SHP77 (cell line): ENCODE data around the gene ACTR2.

Experiments used
- DNase-seq, 2 experiments: peaks; one replicate each; lab custom pipeline; 2025; lab: John Stamatoyannopoulos, UW

Gene ACTR2

DNA sequence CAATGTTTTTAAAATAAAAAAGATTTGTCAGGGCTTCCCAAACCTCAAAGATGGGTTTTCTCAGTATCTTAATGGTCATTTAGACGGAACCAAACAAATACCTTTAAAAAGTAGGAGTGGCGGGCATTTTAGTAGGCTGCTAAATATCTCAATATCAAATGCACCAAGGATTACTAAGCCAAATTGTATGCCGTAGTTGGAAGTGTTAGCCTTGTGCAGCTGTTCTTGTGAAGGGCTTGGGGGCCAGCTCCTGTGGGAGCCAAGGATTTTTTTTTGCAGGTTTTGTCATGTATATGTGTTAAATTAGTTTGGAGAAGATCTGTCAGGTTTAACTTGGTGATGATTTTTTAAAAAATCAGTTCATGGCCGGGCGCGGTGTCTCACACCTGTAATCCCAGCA lies 52.1 kb downstream of the ACTR2 start:
- DNase-seq, result no peak

DNA sequence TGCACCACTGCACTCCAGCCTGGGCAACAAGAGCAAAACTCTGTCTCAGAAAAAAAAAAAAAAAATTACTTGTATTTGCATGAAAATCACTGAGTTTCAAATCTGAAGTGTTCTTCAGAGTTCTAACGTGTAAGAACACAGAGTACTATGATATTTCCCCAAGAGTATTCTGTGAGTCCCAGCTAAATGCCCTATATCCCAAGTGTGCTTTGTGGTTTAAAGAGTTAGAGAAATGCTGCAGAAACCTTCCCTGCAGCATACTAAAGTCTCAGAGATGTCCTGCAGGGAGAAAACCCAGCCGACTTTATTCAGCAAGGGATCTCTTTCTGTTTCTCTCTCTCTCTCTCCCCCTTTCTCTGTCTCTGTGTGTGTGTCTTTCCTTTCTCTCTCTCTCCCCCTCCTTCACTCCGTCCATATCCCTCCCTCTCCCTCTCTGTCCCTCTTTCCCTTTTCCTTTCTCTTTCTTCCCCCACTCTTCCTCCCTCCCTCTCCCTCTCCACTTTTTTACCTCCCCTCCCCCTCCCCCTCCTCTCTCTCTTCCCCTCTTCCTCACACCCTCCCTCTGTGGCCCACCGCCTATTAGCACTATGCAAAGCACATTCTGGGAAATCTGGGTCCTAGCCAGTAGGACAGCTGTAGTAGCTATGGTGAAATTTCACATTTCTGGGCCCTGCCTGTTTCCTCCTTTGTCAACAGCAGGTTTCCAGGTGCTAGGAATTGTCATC lies 54.2 kb downstream of the ACTR2 start:
- DNase-seq, result no peak

DNA sequence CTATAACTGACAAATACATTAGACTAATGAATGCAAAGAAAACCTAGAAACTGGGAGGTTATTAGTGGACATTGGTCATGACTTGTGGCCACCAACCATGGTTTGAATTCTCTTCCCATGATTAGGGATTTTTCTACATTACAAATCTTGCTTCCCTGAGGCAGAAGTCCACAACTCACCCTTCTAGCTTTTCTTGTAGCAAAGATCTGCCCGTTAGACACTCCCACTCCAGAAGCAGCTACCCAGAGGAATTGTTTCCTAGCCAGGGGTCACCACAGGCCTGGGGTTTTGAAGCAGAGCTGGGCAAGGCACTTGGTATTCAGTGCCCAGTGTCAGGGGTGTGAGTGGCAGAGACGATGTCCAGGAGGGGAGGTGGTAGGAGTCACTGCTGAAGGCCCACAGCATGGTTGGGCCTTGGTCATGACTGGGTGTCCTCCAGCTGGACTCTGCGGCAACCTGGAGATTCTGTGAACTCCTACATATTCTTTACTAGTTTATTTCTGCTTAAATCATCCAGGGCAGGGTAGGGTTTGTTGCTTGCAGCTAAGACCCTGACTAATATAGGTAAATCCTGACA lies 54.9 kb downstream of the ACTR2 start:
- no peak for DNase-seq

DNA sequence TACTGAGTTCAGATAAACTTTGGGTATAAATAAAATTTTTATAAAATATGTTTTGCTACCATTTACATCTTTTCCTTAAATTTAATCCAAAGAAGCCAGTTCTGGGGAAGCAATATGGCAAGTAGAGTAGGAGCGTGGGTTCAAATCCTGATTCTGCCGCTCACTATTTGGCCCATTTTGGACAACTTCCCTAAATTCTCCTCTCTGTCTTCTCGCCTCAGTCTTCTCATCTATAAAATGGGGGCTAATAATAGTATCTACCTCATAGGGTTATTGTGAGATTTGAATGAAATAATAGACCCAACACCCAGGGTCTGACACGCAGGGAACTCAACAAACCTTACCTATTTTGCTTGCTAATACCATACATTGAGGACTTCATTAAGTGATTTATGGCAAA lies 59.7 kb downstream of the ACTR2 start:
- DNase-seq, result no peak

DNA sequence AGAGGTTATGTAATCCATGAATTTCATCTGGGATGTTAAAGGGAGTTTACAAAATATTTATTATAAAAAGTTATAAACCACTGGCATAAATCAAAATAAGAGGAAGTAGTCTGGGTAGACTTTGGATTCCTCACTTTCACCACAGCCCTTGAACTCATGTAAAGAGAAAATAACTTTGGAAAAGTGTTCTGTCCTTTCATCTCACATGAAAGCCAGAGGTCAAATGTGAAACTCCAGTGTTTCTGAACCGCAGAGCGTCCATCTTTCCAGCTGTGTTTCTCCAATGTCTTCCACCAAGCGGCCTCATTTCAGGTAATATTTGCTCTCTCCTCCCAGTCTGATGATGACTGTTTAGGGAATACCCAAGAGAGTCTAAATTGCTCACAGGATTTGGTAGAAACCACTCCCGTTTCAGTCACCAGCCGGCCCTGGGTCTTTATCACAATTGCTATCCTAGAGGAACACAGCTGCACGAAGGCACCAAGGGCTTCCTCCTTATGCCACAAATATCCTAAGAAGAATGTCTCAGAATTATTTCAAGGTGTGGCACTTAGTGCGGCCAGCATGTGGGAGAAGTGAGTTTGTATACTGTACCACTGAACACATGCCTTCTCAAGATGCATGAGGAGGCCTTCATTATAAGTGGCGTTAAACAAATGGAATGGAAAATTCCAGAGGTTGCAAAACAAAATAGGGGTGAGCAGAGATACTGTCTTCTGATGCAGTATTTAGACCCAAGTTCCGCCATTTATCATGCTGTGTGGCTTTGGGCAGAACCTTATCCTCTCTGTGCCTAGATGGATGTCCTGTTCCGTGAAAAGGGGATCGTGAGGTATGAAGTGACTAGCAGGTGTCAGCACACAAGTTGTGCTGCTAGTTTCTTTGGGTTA lies 63.8 kb downstream of the ACTR2 start:
- no peak for DNase-seq

DNA sequence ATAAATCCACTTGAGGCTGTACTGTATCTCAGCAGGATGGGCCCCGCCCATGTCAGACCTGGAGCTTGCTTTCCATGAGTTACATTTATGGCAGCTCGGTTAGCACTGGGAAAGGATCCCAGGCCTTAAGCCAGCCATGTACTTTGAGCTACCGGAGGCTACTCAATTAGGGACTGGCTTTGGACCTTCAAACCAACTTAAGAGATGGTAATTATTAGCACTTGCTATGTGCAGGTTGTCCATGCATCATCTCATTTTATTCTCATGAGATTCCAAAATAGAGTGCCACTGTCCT lies 64.4 kb downstream of the ACTR2 start:
- DNase-seq, result no peak

DNA sequence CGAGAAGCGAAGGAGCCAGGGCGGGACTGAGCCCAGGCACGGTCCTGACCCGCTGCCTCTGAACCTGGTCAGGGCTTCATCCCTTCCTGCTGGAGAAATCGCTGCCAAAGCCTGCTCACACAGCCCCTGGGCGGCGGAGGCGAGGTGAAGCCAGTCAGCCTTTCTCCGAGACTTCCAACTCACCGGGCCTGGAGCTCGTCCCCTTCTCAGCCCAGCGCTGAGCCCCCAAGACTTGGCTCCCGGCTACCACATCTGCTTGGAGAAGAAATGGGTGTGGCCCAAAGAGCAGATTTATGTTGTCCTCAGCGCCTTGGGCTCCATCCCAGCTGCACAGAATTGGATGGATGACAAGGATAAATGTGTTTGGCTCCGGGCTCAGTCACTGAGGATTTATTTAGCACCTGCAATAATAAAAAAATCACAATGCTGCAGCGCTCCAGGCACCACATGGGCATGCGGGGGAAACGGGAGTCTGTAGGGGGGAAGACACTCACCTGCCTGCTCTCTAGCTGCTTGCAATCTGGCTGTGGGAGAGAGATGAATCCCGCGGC lies 64.9 kb downstream of the ACTR2 start:
- DNase-seq, result peak; percentile 63 to 73

DNA sequence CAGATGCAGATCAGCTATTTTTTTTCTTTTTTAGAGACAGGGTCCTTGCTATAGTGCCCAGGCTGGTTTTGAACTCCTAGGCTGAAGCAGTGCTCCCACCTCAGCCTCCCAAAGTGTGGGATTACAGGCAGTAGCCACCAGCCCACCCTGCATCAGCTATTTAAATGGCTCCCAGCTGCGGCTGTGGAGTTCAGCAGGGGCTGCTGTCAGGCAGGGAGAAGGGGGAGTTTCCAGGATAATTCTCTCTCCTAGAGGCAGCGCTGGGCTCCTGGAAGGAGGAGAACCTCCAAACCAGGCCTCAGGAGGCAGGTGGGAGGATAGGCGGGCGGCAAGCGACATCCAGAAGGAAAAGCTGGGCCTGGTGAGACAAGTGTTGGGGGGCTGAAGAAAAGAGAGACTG lies 65.7 kb downstream of the ACTR2 start:
- no peak for DNase-seq

DNA sequence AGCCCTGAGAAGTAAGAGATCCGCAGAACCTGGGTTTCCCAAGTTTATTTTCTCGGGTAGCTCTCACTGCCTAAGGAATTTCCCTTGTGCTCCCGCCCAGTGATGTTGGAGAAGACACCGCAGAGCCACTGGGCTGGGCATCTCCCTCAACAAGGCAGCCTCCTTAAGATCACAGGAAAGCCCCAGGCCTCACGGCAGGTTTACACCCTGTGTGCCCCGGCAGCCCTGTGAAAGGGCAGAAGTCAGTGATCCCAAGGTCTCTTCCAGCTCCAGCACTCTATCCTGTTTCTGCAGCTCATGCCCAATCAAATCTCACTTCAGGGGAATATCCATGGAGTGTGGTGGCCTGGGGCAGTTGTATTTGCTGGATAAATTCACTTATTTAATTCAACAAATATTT lies 66.5 kb downstream of the ACTR2 start:
- no peak for DNase-seq

DNA sequence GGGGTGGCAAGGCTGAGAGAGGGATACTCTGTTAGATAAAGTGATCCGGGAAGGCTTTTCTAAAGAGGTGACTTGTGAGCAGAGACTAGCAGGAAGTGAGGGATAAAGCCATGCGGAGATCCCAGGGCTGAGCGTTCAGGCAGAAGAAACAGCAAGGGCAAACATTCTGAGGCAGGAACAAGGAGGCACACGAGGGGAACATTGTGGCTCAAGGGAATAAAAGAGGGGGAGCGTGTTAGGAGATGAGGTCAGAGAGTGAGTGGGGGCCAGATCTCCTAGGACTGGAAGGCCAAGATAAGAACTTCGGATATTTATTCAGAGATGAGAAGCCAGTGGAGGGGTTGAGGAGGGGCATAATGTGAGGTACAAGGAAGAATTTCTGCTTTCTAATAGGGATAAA lies 67.1 kb downstream of the ACTR2 start:
- DNase-seq, result no peak

DNA sequence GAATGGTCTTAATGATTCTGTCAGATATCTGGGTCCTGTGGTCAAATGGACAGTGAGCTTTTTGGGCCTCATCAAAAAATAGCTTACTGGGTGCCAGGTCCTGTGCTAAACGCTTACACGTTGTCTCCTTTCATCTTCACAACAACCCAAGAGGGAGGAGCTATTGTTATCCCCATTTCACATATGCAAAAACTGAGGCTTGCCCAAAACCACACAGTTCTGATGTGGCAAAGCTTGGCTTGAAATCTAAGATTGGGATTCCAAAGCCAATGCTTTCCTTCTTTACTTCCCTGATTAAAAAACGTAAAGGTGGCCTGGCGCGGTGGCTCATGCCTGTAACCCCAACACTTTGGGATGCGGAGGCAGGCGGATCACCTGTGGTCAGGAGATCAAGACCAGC lies 69.3 kb downstream of the ACTR2 start:
- DNase-seq, result no peak

DNA sequence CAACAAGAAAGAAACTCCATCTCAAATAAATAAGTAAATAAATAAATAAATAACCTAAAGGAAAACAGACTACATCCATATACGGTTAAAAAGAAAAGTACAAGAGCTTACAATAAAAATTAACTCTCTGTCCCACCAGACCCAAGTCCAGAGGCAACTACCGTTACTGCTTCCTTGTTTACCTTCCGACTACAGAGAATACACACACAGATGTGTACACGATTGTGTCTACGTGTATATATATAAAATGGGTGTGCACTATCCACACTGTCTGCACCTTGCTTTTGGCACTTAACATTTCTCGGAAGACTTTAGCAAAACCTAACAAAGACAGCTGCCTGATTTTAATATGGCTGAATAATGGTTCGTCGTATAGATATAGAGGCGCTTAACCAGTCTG lies 69.9 kb downstream of the ACTR2 start:
- DNase-seq, result no peak

DNA sequence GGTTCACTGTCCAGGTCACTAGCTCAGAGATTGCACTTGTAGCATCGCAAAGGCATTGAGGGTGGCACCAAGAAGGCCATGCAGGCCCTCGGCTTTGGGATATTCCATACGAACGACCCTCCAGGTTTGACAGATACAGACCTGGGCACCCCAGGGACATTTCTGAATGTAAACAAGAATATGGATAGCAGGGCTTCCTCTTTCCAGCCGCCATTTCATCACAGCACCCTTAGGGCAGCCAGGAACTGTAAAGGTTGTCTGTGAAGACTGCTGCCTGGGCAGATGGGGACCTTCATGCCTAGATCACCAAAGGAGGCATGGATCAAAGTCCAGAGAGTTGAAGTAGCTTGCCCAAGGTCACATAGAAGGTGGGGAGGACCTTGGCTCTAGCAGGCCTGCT lies 70.5 kb downstream of the ACTR2 start:
- no peak for DNase-seq

DNA sequence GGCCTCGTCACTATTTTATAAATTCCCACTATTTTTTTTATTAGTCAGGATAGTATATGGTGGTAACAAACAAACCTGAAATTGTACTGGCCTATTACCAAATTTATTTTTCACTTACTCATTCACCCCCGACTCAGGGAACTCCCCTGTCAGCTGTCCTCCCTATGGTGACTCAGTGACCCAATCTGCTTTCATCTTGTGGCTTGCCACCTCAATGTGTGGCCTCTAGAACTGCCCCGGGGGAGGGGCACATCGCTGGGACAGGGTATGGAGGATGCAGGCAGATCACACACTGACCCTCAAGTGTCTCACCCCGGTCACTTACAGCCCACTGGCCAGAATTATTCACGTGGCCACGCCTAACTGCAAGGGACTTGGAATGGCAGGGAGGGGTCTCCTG lies 71.6 kb downstream of the ACTR2 start:
- no peak for DNase-seq

DNA sequence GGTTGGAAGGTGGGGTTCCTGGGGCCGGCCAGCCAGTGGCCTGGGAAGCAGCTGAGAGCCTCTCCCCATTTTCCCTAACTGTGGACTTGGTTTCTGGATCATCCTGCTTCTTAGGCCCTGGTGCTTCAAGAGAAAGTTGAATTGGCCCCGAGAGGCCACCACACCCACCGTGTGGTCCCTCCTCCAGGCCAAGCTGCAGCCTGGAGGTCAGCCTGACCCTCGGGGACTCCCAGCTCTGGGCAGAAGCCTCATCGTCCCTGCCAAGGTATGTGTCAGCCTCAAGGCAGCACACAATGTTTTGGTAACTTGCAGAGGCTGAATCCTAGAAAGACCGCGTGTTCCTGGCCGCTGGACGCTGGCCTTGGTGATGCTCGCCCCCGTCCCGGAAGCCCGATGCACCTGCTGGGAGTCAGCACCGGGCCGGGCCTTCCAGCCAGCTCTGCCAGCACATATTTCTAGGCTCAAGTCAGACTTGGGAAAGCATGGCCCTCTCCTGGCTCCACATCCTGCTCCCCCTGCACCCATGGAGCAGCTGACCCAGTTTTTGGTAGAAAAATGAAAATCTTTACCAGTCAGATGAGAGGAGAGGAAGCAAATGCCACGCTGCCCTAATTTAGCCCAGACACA lies 72.6 kb downstream of the ACTR2 start:
- DNase-seq, result no peak

DNA sequence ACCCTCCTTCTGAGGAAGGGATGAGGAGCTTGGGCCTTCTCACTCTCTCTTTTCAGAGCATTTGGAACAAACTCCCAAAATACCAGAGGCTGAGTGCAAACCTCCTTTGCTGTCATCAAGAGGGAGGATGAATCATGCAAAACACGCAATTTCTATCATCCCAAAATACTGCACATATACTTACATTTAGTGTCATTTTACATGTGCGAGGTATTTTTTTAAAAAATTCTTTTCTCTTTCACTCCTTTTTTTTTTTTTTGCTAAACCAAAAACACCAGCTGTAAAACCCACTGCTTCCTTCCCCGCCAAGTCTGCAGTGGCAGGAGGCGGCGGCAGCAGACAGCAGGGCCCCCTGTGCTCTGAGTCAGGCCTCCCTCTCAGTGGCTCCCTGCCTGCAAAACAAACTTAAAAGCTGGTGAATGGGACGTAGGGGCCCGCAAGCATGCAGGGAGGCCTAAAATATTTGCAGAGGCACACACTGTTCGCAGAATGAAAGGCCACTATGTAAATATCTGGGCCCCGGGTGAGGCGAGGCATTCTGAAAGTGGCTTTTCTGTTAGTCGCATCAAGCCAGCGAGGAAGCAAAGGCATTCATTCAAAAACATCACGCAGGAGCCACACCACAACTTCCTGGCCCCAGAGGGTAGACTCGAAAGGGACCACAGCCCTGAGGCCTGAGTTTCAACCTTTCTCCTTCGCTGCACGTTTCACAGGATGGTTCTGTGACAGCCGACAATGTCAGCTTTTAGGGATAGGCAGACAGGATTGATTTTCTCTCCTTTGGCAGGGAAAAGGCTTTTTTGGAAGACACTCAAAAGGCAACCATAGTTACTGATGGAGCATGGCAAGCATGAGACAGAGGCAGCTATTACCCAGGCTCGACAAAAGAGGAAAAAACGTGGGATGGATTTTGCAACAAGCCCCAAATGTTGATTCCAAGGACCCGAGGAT lies 73.4 kb downstream of the ACTR2 start:
- peak; percentile 6 to 45 for DNase-seq

DNA sequence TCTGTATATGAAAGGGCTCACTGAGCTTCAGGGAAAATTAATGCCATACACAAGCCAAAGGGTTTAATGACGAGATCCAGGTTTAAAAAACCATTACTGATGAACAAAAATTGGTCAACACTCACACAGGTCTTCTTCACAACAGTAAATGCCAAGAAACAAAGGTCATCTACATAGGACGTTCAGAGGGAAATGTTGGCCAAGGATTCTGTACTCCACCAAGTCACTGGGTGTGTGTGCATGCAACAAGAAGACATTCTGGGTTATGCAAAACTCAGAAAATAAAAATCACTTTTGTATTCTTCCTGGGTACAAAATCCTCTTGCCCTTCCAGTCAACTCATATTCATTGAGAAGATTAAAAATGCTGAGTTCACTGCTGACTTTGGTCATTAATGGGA lies 78.3 kb downstream of the ACTR2 start:
- no peak for DNase-seq

DNA sequence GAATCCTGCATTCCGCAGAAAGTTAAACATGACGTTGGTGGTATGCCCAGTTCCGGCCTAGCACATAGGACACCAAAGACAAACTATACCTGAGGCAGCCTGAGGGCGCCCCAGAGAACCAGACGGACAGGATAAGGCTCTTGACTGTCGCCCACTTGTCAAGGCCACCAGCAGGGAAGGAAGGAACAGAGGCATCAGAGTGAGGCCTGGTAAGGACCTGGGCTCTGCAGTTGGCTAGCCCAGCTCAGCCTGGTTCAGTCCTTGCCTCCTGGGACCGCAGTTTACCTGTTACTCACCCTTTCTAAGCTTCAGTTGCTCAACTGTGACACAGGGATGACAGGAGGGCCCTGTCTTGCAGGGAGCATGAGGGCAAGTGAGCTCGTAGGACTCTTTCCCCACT lies 82.1 kb downstream of the ACTR2 start:
- no peak for DNase-seq

DNA sequence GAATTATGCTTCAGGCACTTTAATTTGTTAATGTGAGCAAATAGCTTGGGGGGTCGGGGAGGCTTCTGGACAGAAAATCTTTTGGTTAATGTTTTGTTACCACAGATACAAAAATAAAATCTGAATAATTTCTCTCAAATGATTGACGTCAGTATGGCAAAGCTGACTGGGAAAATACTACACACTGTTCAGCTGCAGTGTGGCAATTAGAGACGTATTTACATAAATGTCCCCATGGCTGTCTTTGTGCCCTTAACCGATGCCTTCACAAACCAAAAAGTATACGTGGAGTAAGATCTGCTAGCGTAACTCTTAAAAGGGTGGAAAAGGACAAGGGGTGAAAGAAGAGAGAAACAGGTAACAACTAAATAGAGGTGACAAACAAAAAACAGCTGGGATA lies 83.4 kb downstream of the ACTR2 start:
- DNase-seq, result no peak

DNA sequence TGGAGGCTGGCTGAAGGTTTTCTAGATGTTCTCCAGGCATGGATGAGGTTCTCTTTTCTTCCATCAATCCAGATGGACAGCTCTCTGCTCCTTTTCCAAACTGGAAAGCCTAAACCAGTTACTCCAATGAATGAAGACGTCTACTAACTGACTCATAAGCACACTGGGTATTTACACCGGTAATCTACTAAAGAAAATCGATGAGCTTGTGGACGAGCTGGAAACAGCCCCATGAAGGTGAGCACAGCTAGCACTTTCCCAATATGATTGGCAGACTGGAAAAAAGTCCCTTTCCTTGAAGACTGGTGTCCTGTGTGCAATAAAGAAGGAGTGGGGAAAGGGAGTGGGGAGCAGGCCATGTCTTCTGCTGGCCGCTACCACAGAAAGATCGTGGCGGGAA lies 84.0 kb downstream of the ACTR2 start:
- no peak for DNase-seq

DNA sequence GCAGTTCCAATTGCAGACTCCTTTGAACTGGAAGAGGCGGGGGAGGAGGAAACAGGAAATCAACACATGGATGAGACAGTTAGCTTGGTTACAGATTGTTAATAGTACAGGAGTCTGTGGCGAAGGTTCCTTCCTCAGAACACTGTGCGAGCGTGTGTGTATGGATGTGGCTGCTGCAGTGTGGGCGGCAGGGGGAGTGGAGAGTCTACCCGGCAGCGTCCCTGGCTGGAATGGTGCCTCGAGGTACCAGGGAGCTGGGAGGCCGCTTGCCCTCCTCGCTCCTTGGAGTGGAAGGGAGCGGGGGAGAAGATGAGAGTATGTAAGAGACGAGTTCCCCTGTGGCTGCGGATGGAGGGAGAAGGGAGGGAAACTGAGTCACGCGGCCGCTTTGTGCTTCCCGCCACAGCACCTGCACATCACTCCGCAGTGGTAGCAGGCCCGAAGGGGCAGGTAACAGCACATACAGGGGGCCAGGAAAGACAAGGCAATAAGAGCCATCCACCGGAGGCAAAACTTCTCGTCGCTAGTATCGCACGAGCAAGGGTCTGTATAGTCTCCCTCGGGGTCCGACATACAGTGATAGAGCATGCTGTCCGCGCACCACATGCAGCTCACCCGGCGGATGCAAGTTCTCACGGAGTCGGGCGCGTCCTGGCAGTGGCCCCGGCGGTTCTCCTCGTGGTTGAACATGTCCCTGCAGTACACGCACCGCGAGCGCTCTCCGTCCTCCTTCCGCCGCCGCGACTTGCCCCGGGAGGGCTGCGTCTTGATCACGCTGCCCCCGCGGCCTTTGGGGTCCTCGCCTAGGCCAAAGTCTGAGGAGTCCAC lies 85.7 kb downstream of the ACTR2 start:
- DNase-seq, result no peak
